NCI-H1092 (cell line): ENCODE data around the gene DCUN1D3.
"Not testable (repeated sequence)": the region's sequence is repeated elsewhere in the genome, so short reads cannot be mapped to it uniquely, and the experiment has no call there.

Source experiments
- DNase-seq: peaks from one replicate; lab custom pipeline; 2025; lab: John Stamatoyannopoulos, UW

The DCUN1D3 gene, protein sequence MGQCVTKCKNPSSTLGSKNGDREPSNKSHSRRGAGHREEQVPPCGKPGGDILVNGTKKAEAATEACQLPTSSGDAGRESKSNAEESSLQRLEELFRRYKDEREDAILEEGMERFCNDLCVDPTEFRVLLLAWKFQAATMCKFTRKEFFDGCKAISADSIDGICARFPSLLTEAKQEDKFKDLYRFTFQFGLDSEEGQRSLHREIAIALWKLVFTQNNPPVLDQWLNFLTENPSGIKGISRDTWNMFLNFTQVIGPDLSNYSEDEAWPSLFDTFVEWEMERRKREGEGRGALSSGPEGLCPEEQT

DNA sequence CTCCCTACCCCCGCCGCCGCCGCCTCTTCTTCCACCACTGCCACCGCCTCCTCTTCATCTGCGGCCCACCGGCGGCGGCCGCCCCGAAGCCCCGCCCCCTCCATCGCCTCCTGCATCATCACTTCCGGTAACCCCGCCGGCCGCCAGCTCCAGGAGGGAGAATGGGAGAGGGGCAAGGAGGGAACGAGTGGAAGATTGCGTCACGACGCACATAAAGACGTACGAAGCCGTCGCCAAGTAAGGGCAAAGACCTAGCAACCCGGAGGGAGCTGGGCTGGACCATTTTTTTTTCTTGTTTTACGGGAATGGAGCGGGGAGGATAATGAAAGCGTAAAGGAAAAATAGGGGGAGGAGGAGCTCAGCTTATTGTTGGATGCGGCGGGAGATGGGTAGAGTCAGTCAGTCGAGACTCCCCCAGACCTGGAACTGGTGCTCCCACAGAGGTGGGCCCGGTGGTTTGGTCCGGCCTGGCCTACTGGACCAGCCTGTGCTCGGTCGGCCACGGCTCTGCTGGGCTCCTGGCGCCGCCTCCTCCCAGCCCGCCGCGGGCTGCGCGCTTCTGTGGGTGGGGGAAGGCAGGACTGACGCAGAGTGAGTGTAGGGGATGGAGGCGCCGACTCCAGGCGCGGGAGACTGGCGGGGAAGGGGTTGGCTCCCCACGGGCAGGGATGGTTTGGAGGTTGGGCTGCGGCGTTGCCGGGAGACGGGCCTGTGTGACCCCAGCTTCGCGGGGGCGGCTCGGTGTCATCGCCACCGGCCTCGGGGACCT is at the start of gene DCUN1D3, which contains the start of gene LYRM1:
DCUN1D3 (minus strand) TSS at position 60 of the 769 bp plus-strand sequence. CDS start 37,820 bp downstream, outside the sequence.
LYRM1 (plus strand) TSS at position 473 of the 769 bp plus-strand sequence. CDS start 14,785 bp downstream, outside the sequence.
- DNase-seq, result peak; percentile 98

DNA sequence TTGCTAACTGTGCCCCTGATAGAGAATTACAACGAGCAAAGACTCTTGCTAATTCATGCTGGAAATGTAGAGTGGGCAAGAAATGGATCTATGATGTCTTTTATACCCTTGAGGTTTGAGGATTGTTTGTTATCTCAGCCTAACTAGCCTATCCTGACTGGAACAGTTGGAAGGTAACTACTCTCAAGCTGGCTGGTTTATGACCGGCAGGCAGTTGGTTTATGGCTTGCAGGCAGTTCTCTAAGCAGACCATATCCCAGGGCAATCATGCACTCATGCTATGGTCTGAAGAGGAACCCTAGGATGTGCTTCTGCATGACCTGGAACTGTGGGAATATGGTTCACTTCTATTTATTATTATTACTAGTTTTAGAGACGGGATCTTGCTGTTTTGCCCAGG is 49.5 kb upstream of the DCUN1D3 start:
- no peak for DNase-seq

DNA sequence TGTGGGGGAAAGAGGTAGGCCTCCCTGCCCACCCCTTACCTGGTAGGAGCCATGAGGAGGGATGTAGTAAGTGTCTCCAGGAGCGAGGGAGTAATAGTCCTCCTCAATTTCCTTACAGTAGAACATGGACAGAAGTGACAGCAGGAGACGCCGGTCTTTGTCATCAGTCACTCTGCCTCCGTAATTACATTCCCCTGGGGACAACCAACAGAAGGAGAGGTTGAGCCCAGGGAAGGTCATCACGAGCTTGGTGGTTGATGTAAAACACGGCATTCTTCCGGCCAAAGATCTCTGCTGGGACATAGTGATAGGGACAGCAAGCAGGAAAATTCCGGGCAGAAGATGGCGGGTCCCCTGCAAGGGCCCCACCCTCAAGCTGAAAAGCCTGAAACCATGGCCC is 48.3 kb upstream of the DCUN1D3 start:
- no peak for DNase-seq

DNA sequence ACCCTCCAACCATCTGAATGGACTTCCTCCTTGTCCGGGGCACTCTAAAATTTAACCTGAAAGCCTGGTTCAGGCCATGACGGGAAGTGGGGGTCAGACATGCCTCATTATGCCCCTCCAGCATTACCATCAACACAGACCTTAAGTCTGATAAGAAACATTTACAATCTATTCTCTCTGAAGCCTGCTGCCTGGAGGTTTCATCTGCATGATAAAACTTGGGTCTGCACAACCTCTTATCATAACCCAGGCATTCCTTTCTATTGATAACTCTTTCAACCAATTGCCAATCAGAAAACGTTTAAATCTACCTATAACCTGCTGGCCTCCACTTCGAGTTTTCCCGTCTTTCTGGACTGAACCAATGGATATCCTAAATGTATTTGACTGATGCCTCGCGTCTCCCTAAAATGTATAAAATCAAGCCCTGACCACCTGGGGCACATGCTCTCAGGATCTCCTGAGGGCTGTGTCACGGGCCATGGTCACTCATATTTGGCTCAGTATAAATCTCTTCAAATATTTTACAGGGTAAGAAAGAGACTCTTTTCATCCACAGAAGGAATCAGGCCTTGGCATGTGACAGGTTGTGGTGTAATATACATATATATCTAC is 46.0 kb upstream of the DCUN1D3 start:
- DNase-seq, result no peak

DNA sequence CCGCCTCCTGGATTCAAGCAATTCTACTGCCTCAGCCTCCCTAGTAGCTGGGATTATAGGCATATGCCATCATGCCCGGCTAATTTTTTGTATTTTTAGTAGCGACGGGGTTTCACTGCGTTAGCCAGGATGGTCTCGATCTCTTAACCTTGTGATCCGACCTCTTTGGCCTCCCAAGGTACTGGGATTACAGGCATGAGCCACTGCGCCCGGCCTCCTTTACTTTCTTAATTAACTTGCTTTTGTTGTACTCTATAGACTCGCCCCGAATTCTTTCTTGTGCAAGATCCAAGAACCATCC is 45.4 kb upstream of the DCUN1D3 start:
- not testable (repeated sequence) for DNase-seq

DNA sequence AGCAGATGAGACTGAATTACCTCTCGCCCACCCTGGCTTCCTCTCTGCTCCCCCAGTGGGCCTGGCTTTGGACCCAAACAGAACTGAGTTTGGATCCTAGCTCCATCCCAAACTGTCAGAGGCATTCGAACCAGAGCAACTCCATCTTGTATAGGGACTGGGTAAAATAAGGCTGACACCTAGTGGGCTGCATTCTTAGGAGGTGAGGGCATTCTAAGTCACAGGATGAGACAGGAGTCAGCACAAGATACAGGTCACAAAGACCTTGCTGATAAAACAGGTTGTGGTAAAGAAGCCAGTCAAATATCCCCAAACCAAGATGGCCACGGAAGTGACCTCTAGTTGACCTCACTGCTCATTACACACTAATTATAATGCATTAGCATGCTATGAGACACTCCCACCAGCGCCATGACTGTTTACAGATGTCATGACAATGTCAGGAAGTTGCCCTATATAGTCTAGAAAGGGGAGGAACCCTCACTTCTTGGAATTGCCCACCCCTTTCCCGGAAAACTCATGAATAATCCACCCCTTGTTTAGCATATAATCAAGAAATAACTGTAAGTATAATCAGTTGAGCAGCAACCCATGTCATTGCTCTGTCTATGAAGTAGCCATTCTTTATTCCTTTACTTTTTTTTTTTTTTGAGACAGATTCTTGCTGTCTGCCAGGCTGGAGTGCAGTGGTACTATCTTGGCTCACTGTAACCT is 44.9 kb upstream of the DCUN1D3 start:
- no peak for DNase-seq

DNA sequence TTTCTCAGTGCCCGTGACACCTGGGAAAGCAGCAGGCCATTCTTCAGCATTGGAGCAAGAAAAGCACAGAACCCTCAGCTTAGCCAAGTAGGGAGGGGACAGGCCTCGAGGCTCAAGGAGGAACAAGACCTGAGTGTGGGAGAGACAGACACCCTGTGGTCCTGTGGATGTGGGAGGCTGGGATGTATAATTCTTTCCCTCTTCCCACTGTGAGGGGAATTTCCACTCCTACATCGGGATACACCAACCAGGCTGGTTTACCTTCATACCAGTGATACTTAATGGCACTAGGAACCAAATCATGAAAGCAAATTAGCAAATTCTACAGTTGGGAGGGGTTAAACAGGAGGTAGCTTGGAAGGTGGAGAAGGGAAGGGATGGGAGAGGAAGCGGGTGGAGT is 42.1 kb upstream of the DCUN1D3 start:
- no peak for DNase-seq

DNA sequence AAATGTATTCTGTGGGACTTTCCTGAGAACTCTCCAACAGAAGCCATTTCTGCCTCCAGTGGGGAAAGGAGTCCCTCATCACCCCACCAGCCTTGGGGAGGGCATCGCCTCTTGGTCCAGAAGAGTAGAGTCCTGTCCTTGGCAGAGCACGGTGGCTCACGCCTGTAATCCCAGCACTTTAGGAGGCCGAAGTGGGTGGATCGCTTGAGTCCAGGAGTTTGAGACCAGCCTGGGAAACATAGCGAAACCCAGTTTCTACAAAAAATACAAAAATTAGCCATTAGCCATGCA is 41.4 kb upstream of the DCUN1D3 start:
- DNase-seq, result no peak

DNA sequence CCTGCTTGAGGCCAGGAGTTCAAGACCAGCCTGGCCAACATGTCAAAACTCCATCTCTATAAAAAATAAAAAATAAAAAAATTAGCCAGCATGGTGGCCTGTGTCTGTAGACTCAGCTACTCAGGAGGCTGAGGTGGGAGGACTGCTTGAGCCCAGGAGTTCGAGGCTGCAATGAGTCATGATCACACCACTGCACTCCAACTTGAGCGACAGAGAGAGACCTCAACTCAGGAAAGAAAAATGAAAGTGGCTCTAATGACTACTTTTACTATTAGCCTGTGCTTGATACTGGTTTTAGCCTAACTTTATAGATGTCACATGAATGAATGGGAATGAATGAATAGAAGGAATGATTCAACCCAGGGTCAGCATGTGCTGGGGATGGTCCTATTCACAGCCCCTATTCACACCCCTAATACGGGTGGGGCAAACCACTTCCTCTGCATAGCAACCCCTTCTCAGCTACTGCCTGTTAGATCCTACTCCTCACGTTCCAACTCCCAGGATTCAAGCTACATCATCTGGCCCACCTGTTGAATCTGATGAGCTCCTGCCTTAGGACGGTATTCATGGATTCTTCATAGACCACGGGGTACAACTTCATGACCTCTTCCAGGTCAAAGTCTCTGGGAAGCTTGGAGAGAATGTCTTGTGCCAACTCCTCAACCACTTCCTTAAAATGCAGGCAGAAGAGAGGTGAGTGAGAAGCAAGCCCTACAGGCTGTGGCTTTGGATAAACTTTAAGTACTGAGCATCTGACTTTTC is 40.9 kb upstream of the DCUN1D3 start:
- no peak for DNase-seq

DNA sequence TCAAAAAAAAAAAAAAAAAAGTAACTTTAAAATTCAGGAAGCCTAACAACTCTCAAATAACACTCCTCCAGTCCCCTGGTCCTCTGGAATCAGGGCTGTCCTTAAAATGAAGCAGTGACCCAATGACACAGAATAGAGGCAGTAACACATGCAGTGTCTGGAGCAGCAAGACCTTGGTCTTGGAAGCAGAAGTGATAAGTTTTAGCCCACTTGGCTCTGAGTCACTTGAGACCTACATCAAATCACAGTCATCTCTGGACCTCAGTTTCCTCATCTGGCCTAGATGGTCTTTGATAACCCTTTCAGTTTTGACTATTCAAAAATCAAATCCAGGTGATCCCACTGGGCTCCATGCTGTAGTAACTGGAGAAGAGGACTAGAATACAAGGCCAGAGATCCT is 39.5 kb upstream of the DCUN1D3 start:
- DNase-seq, result no peak

DNA sequence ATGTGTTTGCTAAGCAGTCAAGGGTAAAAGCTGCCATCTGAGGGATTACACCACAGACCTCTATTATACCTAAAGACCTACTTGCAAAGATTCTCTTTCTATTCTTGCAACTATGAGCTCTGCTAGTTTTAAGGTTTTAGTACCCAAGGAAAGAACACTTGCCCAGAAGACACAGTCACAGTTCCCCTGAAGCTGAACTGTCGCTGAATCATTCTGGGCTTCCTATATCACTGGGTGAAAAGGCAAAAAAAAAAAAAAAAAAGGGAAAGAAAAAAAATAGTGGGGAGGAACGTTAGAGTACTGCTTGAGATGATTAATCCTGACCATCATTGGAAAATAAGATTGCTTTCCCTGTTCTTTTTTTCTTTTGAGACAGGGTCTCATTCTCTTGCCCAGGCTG is 38.3 kb upstream of the DCUN1D3 start:
- DNase-seq, result no peak

DNA sequence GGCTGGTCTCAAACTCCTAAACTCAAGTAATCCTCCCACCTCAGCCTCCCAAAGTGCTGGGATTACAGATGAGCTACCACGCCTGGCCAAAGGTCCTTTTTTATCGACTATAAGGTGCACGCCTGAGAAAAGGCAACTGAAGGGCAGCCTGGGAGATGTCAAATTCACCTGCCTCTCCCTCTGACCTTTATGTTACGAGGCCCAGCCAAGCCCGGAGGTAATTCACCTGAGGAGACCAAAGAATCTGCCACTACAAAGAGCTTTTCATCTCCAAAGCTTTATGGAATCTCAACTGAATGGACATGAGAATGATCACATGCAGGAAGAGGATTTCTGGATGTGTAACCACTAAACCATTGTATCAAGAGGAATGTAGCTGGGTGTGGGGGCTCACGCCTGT is 37.6 kb upstream of the DCUN1D3 start:
- no peak for DNase-seq

DNA sequence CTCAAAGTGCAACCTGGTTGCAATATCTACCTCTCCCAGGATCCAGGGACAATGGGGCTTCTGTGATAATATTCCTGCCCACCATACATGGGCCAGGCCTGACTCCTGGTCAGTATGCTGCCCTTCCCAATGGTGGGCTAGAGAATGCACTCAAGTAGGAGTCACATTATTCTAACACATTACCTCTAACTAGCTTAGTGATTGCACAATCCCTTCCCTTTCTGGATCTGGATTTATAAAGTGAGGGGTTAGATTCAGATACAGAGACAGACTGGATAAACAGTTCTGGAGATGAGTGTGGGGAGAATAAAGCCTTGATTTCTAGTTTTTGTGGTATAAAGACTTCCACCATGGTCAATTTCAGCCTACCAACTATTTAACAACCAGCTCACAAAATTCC is 33.4 kb upstream of the DCUN1D3 start:
- DNase-seq, result no peak

DNA sequence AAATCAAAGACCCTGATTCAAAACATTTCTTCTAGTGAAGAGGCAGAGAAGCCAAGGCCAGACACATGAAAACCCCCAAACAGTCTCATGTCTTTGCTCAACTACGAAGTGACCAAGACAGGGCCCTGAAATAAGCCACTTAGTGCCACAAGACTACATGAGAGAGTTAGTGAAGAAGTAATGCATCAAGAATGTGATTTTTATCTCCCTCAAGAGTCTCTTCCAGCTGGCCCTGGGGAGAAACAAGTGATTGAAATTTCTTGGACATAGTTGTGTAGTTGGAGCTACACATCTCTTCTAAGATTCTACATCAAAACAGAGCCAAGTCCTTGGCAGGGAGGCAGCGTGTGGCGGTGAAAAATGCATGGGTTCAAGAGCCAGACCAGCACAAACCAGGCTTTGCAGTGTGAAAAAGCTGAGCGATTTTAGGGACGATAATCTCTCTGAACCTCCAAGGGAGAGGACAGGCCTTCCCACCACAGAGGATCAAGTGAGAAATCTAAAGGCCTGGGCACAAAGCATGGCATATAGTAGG is 31.0 kb upstream of the DCUN1D3 start:
- DNase-seq, result no peak

DNA sequence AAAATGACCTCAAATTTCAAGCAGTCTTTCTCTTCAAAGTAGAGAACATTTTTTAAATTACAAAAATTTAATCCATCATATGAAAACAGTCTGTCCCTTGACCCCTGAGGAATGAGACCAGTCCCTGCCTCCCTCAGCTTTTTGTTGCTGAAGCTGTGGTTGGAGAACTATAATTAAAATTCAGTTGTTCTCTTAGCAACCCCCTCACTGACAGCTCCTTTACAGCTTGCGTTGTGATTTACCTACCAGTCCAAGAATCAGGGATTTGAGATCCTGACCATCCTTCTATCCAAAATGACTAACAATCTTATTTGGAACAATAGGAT is 30.2 kb upstream of the DCUN1D3 start:
- DNase-seq, result no peak

DNA sequence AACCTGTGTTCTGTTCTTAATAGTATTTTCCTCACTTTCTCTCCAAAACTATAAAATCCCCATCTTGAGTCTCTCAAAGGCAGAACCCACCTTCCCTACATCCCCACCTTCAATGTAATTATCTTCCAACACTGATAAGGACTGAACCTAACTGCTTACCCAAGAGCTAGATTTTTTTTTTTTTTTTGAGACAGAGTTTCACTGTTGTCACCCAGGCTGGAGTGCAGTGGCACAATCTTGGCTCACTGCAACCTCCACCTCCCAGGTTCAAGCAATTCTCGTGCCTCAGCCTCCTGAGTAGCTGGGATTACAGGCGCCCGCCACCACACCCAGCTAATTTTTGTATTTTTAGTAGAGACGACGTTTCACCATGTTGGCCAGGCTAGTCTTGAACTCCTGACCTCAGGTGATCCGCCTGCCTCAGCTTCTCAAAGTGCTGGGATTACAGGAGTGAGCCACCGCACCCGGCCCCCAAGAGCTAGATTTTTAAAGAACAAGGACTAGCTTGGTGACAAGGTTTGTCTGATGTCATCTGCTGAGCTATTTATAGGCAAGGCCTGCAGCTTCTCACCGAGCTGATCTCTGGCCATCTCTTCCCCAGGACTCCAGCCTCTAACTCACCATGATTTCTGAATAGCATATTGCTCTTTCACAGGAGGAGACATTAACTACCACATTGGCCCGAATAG is 29.7 kb upstream of the DCUN1D3 start:
- DNase-seq, result not testable (repeated sequence)

DNA sequence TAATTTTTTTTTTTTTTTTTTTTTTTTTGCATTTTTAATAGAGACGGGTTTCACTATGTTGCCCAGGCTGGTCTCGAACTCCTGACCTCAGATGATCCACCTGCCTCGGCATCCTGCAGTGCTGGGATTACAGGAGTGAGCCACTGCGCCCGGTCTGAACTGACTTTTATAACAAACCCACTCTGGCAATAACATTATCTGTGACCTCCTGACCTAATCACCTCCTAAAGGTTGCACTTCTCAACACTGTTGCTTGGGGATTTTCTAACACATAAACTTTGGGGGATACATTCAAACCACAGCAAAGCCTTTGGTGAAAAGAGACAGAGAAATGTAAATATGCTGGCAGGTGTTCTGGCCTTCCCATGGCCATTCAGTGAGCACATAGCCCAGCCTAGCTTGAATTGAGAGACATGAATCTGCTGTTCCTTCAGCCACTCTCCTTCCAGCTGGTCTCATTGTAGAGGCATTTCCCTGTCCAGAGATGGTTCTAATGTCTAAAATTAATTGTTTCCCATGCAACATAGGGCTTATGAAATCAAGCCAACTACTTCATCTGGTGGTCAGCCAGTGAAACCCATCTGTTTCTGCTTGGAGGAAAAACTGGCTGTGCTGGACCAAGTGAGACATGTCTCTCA is 28.7 kb upstream of the DCUN1D3 start:
- no peak for DNase-seq

DNA sequence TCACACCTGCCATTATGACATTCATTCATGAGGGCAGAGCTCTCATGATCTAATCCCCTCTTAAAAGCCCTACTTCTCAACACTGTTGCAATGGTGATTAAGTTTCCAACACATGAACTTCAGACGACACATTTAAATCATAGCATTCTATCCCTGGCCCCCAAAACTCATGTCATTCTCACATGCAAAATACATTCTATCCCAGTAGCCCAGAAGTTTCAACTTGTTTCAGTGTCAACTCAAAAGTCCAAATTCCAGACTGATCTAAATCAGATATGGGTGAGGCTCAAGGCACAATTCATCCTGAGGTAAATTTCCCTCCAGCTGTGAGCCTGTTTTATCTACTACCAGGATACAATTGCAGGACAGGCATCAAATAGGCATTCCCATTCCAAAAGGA is 25.6 kb upstream of the DCUN1D3 start:
- DNase-seq, result no peak

DNA sequence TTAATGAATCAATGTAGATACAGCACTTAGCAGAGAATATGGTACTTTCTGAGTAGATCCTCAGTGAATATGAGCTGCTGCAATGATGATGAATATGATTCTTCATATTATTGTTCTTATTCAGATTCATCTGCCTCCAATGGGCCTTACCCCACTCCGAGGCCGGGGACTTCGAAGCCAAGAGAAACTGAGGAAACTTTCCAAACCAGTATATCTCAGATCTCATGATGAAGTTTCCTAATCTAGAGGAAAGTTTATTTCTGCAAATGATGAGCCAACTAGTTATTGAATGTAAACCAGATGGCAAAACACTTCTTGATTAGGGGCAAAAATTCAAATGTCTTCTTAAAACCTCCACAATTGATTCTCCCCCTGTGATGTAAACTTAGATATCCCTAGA is 23.7 kb upstream of the DCUN1D3 start:
- no peak for DNase-seq

DNA sequence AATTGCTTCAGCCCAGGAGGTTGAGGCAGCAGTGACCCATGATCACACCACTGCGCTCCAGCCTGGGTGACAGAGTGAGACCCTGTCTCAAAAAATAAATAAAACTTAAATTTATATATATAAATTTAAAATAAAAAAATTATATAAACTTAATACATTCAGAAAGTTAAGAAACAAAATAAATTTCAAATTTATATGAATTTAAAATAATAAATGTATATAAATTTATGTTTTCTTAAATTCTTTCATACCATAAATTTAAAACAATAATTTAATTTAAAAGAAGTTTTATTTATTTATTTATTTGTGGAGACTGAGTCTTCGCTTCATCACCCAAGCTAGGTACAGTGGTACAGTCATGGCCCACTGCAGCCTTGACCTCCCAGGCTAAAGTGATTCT is 20.6 kb upstream of the DCUN1D3 start:
- DNase-seq, result no peak

DNA sequence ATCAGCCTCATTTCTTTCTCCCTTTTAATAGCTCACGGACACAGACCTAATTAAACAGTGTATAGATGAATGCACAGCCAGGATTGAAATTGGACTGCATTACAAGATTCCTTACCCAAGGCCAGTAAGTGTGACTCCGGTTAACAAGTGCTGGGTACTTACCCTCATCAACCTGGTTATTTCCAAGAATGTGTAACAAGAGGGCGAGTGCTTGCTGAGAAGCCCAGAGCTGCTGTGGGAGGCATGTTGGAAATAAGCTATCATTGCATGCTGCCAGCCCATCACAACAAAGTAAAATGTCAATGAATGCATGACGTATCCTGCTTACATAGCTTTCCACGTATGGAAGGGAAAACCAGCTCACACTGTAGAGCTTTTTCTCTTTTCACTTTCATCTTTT is 19.9 kb upstream of the DCUN1D3 start:
- DNase-seq, result no peak
